Measurements from ENCODE around the gene HAND1.

Gene HAND1

DNA sequence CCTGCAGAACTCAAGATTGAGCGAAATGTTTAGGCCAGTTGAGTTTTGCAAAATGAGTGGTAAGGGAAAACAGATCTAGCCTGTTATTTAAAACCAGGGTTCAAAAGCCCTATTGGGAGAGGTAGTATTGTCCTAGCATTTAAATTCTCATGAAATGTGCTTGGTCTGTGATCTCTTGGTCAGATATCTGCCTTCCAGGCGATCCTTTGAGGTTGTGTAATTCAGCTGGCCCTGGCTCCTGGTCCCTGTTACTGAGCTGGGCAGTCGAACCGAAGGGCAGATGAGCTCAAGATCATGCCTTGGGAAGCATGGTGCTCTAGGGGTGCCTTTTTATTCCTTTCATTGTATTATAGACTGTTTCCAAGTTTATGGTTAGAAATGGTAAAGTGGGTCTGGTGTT is 17.9 kb downstream of the HAND1 start:
- Histone ChIP-seq H3K4me1 (ENCODE audit: control insufficient read depth, insufficient read depth, low read length) (peaks cover 4% of the 10 kb centered on the region), H3K27me3 (ENCODE audit: control insufficient read depth, insufficient read depth, low read length) (no peaks in the 10 kb centered on the region), H3K9ac (ENCODE audit: low read length) (no peak overlapping the region), H3K36me3 (ENCODE audit: control insufficient read depth, insufficient read depth, low read length) (peaks cover 4% of the 10 kb centered on the region), H3K4me3 (ENCODE audit: low read length) (no peak overlapping the region), H3K27ac (ENCODE audit: low read depth, low read length) (no peak overlapping the region)

- Histone ChIP-seq H3K27me3 (ENCODE audit: control insufficient read depth, insufficient read depth, low read length) (no peaks in the 10 kb centered on the region), H3K4me1 (ENCODE audit: control insufficient read depth, insufficient read depth, low read length) (peaks cover 4% of the 10 kb centered on the region), H3K36me3 (ENCODE audit: control insufficient read depth, insufficient read depth, low read length) (peaks cover 9% of the 10 kb centered on the region), H3K9ac (ENCODE audit: low read length) (no peak overlapping the region), H3K4me3 (ENCODE audit: low read length) (no peak overlapping the region), H3K27ac (ENCODE audit: low read depth, low read length) (no peak overlapping the region)
Observed at GRCh38 chr5:154459015-154459414, 19.0 kb downstream of the HAND1 start.

DNA sequence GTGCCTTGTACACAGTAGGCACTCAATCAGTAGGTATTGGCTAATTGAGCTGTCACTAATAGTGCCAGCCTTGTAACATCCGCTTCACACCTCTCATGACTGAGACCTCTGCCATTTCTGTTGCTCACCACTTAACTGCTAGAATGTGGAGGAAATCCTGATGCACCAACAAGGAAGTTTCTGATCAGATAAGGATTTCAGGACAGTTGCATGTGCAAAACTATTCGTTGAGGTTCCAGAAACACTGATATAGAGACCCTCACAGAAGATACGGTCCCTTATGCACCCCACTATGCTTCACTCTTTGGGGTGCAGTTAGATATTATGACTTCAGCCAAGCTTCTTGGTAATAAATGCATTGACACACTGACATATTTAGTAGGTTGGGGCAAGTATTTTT is 21.5 kb downstream of the HAND1 start:
- no peak overlapping the region for H3K9ac ChIP-seq (ENCODE audit: low read length)
- H3K4me3 ChIP-seq (ENCODE audit: low read length) = no peak overlapping the region
- H3K4me1 ChIP-seq (ENCODE audit: control insufficient read depth, insufficient read depth, low read length) = peaks cover 4% of the 10 kb centered on the region
- peaks cover 19% of the 10 kb centered on the region for H3K36me3 ChIP-seq (ENCODE audit: control insufficient read depth, insufficient read depth, low read length)
- H3K27me3 ChIP-seq (ENCODE audit: control insufficient read depth, insufficient read depth, low read length) = no peaks in the 10 kb centered on the region
- no peak overlapping the region for H3K27ac ChIP-seq (ENCODE audit: low read depth, low read length)

GRCh38 chr5:154455585-154455984 is 22.4 kb downstream of the HAND1 start:
- Histone ChIP-seq H3K36me3 (ENCODE audit: control insufficient read depth, insufficient read depth, low read length) (peaks cover 26% of the 10 kb centered on the region), H3K9ac (ENCODE audit: low read length) (no peak overlapping the region), H3K27ac (ENCODE audit: low read depth, low read length) (no peak overlapping the region), H3K27me3 (ENCODE audit: control insufficient read depth, insufficient read depth, low read length) (no peaks in the 10 kb centered on the region), H3K4me3 (ENCODE audit: low read length) (no peak overlapping the region), H3K4me1 (ENCODE audit: control insufficient read depth, insufficient read depth, low read length) (peaks cover 4% of the 10 kb centered on the region)

DNA sequence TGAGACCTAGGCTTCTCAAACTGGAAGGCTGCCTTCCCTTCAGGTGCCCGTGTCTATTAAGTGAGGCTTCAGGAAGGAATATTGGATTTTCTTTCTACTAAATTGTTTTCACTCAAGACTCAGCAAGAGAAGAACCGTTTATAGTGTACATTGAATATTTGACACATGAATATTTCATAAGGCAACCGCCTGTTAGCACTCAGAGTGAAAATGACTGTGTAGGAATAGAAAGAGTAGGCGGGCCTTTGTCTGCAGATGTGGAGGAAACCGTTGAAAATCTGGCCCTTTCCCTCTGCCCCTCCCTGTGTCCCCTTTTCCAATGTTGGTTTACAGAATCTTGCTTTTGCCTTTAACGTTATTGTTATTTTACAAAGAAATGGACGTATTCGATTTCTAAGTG is 26.1 kb downstream of the HAND1 start:
- Histone ChIP-seq H3K36me3 (ENCODE audit: control insufficient read depth, insufficient read depth, low read length) (peaks cover 27% of the 10 kb centered on the region), H3K27me3 (ENCODE audit: control insufficient read depth, insufficient read depth, low read length) (no peaks in the 10 kb centered on the region), H3K9ac (ENCODE audit: low read length) (no peak overlapping the region), H3K4me1 (ENCODE audit: control insufficient read depth, insufficient read depth, low read length) (peaks cover 6% of the 10 kb centered on the region), H3K27ac (ENCODE audit: low read depth, low read length) (no peak overlapping the region), H3K4me3 (ENCODE audit: low read length) (no peak overlapping the region)

GRCh38 chr5:154449786-154450185 is 28.2 kb downstream of the HAND1 start:
- H3K27ac ChIP-seq (ENCODE audit: low read depth, low read length) = no peak overlapping the region
- H3K27me3 ChIP-seq (ENCODE audit: control insufficient read depth, insufficient read depth, low read length) = no peaks in the 10 kb centered on the region
- H3K4me1 ChIP-seq (ENCODE audit: control insufficient read depth, insufficient read depth, low read length) = peaks cover 6% of the 10 kb centered on the region
- no peak overlapping the region for H3K9ac ChIP-seq (ENCODE audit: low read length)
- H3K4me3 ChIP-seq (ENCODE audit: low read length) = no peak overlapping the region
- H3K36me3 ChIP-seq (ENCODE audit: control insufficient read depth, insufficient read depth, low read length) = peaks cover 22% of the 10 kb centered on the region

DNA sequence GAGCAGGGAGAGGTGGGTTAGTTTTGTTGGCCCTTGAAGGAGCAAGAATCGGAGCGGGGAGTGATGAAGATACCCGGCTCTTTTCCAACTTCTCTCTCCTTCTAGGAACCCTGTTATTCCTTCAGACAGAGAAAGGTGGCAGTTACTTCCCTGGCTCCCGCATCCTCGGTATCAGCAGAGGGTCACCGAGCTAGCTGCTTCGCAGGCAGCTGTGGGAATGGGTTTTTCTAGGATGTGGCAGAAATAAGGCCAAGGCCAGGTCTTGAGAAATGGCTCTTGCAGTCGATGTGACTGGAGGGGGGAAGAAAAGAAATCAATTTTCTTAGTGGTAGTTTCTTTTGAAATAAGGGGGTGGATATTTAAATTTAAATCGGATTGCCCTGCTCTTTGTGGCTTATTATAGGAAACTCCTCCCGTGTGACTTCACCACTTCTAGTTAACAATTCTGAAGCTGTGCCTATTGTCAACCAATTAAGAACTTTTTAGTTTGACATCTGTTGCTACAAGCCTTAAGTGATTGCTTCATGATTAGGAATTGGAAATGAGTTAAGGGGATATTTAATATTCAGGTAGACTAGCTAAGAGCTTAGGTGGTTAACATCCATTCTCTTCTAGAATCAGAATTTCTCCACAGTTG is 30.8 kb downstream of the HAND1 start:
- H3K4me3 ChIP-seq (ENCODE audit: low read length) = peak overlapping the region; percentile 75

DNA sequence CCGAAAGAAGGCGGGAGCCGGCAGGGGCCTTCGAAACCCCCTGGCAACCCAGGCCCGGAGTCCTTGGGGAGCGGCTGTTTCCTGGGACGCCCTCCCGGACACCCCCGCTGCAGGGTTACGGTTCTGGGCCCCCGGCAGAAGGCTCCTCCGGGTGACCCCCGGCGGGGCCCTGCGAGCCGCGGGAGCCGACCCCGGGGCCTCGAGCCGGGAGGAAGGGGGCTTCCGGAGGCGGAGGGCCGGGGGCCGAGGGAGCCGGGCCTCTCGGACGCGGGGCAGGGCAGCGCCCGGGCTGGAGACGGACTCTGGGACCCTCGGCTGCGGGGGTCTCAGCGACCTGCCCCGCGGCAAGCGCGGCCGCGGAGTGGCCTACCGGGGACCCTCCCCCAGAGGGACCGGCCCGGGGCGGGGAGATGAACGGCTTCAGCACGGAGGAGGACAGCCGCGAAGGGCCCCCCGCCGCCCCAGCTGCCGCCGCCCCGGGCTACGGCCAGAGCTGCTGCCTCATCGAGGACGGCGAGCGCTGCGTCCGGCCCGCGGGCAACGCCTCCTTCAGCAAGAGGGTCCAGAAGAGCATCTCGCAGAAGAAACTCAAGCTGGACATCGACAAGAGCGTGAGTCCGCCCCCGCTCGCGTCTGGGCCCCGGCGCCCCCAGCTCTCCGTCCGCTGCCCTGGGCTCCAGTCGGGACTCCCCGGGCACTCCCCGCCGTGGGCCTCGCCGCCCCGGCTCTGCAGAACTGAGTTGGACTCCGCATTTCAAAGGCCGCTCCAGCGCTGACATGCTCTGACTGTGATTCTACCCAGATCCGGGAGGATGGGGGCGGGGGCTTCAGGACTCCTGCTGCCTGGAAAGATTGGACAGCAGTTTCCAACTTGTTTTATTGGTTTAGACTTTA is 31.6 kb downstream of the HAND1 start:
- peak overlapping the region; percentile 46 for H3K9ac ChIP-seq (ENCODE audit: low read length)
- peaks cover 12% of the 10 kb centered on the region for H3K4me1 ChIP-seq (ENCODE audit: control insufficient read depth, insufficient read depth, low read length)
- H3K4me3 ChIP-seq (ENCODE audit: low read length) = peak overlapping the region; percentile 75
- peak overlapping the region; percentile 82 for H3K27ac ChIP-seq (ENCODE audit: low read depth, low read length)
- no peaks in the 10 kb centered on the region for H3K27me3 ChIP-seq (ENCODE audit: control insufficient read depth, insufficient read depth, low read length)
- peaks cover 7% of the 10 kb centered on the region for H3K36me3 ChIP-seq (ENCODE audit: control insufficient read depth, insufficient read depth, low read length)

More for the DNA sequence above, 30.8 kb downstream of the HAND1 start:
- H3K27ac ChIP-seq (ENCODE audit: low read depth, low read length) = peak overlapping the region; percentile 82
- peaks cover 12% of the 10 kb centered on the region for H3K4me1 ChIP-seq (ENCODE audit: control insufficient read depth, insufficient read depth, low read length)
- no peak overlapping the region for H3K9ac ChIP-seq (ENCODE audit: low read length)
- H3K36me3 ChIP-seq (ENCODE audit: control insufficient read depth, insufficient read depth, low read length) = peaks cover 10% of the 10 kb centered on the region
- no peaks in the 10 kb centered on the region for H3K27me3 ChIP-seq (ENCODE audit: control insufficient read depth, insufficient read depth, low read length)

- H3K4me3 ChIP-seq (ENCODE audit: low read length) = peak within 1 kb of the TSS; percentile 90
- peaks cover 6% of the 10 kb centered on the region for H3K36me3 ChIP-seq (ENCODE audit: control insufficient read depth, insufficient read depth, low read length)
- peak within 1 kb of the TSS; percentile 76 for H3K9ac ChIP-seq (ENCODE audit: low read length)
- peaks cover 12% of the 10 kb centered on the region for H3K4me1 ChIP-seq (ENCODE audit: control insufficient read depth, insufficient read depth, low read length)
- peak within 1 kb of the TSS; percentile 82 for H3K27ac ChIP-seq (ENCODE audit: low read depth, low read length)
- H3K27me3 ChIP-seq (ENCODE audit: control insufficient read depth, insufficient read depth, low read length) = no peaks in the 10 kb centered on the region
Observed at GRCh38 chr5:154445422-154446194, 32.4 kb downstream of the HAND1 start, which contains the start of gene SAP30L. Gene SAP30L (plus strand): TSS chr5:154445997. CDS start chr5:154446605, 608 bp downstream.

GRCh38 chr5:154444556-154445421 is 33.2 kb downstream of the HAND1 start:
- Histone ChIP-seq H3K4me3 (ENCODE audit: low read length) (peak overlapping the region; percentile 90), H3K9ac (ENCODE audit: low read length) (peak overlapping the region; percentile 76), H3K27me3 (ENCODE audit: control insufficient read depth, insufficient read depth, low read length) (no peaks in the 10 kb centered on the region), H3K4me1 (ENCODE audit: control insufficient read depth, insufficient read depth, low read length) (peaks cover 12% of the 10 kb centered on the region), H3K27ac (ENCODE audit: low read depth, low read length) (peak overlapping the region; percentile 81), H3K36me3 (ENCODE audit: control insufficient read depth, insufficient read depth, low read length) (peaks cover 5% of the 10 kb centered on the region)

DNA sequence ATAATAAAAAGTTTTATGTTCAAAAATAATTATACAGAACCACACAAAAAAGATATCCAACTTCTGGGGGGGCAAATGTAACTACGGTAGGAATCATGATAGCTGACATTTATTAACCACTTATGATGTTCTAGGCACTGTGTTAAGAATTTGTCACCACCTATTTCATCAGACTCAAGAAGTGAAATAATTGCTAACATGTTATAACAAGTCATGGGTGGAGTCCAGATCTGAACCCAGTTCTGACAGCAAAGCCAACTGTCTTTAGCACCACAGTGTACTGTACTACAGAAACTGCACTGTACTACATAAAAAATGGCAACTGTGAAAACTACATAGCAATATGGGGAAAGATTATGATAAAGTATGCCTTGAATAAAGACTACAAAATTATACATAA is 35.2 kb downstream of the HAND1 start:
- Histone ChIP-seq H3K4me3 (ENCODE audit: low read length) (no peak overlapping the region), H3K36me3 (ENCODE audit: control insufficient read depth, insufficient read depth, low read length) (peaks cover 5% of the 10 kb centered on the region), H3K27me3 (ENCODE audit: control insufficient read depth, insufficient read depth, low read length) (no peaks in the 10 kb centered on the region), H3K27ac (ENCODE audit: low read depth, low read length) (no peak overlapping the region), H3K4me1 (ENCODE audit: control insufficient read depth, insufficient read depth, low read length) (peaks cover 10% of the 10 kb centered on the region), H3K9ac (ENCODE audit: low read length) (no peak overlapping the region)

Data from rectal smooth muscle tissue (tissue), 1 donor.